Right ventricle myocardium inferior (tissue), 1 donor: ENCODE measurements around the gene EMILIN2. TPM values are rescaled to one million over a fixed set of nuclear protein-coding genes. Genes with fewer than 3 reads are reported as not detected.
"Not testable (repeated sequence)": the region's sequence is repeated elsewhere in the genome, so short reads cannot be mapped to it uniquely, and the experiment has no call there.

Source experiments
- ATAC-seq: fragments of 200-7000 bp; cut with Tn5 transposase; one replicate; pipeline ENCODE4 v1.9.1; 2020; ENCODE audit warnings: mild to moderate bottlenecking, moderate library complexity
- DNase-seq: peaks from one replicate; pipeline ENCODE4 v3.0.0; 2021; ENCODE audit errors: missing footprints
- intact Hi-C: fragments of 100-400 bp; cut with DNase I; formaldehyde crosslinking; loops from one replicate; pipeline ENCODE4 v1.11.0; 2022
- total RNA-seq: library from RNA; stranded (reverse); fragmentation: NEBNext Ultra II Directional; extraction: Animal tissue kit (Norgen Biotek cat#: 25700); gene quantifications from one replicate; pipeline ENCODE4 v1.2.1, GENCODE V29; 2021
- donor health status: DM: no; HTN: yes; CAD: no; lungs with severe emphysema.

The EMILIN2 gene
- total RNA-seq, 1 donor from 2014 or later = 24.6 TPM

GRCh38 chr18:2860397-2860796 lies 13.6 kb downstream of the EMILIN2 start:
- DNase-seq, ATAC-seq, intact Hi-C loops: not testable (repeated sequence)

GRCh38 chr18:2863997-2864396 lies 17.2 kb downstream of the EMILIN2 start:
- DNase-seq, ATAC-seq, intact Hi-C loops: not testable (repeated sequence)

- intact Hi-C loops, DNase-seq, ATAC-seq: not testable (repeated sequence)
Observed at GRCh38 chr18:2866465-2866864, 19.7 kb downstream of the EMILIN2 start.

- intact Hi-C loops = no loop called here
- no peak for DNase-seq
- ATAC-seq = no peak
Observed at GRCh38 chr18:2869207-2869606, 22.4 kb downstream of the EMILIN2 start.

- no peak for ATAC-seq
- DNase-seq = no peak
- intact Hi-C loops = no loop called here
Observed at GRCh38 chr18:2871111-2871720, 24.4 kb downstream of the EMILIN2 start.

GRCh38 chr18:2872095-2872494 lies 25.3 kb downstream of the EMILIN2 start:
- DNase-seq = no peak
- ATAC-seq = no peak
- intact Hi-C loops = no loop called here

GRCh38 chr18:2874765-2875164 lies 28.0 kb downstream of the EMILIN2 start:
- intact Hi-C loops = no loop called here
- DNase-seq (no peak), ATAC-seq (peak; percentile 70)

GRCh38 chr18:2878656-2879330 lies 32.0 kb downstream of the EMILIN2 start:
- DNase-seq (no peak), ATAC-seq (no peak)
- intact Hi-C loops = no loop called here

GRCh38 chr18:2879889-2880288 lies 33.1 kb downstream of the EMILIN2 start:
- ATAC-seq (no peak), DNase-seq (no peak)
- intact Hi-C loops = loop anchor here (2.0 kb wide), 1 partner anchor 15 kb away; no protein-coding TSS in a partner anchor

- ATAC-seq (no peak), DNase-seq (no peak)
- intact Hi-C loops = loop anchor here (2.0 kb wide), 1 partner anchor 14 kb away; no protein-coding TSS in a partner anchor
Observed at GRCh38 chr18:2880473-2880872, 33.7 kb downstream of the EMILIN2 start.

- ATAC-seq (peak; percentile 84), DNase-seq (peak; percentile 83)
- intact Hi-C loops = loop anchor here (2.0 kb wide), 1 partner anchor 14 kb away; no protein-coding TSS in a partner anchor
Observed at GRCh38 chr18:2881088-2881839, 34.5 kb downstream of the EMILIN2 start.

- intact Hi-C loops = loop anchor here (2.0 kb wide), 1 partner anchor 13 kb away; no protein-coding TSS in a partner anchor
- peak; percentile 2 for ATAC-seq
- peak; percentile 73 for DNase-seq
Observed at GRCh38 chr18:2881840-2882195, 35.0 kb downstream of the EMILIN2 start.

GRCh38 chr18:2882201-2882600 lies 35.4 kb downstream of the EMILIN2 start:
- no peak for ATAC-seq
- DNase-seq = no peak
- intact Hi-C loops = no loop called here

GRCh38 chr18:2883076-2883735 lies 36.4 kb downstream of the EMILIN2 start:
- DNase-seq (no peak), ATAC-seq (no peak)
- intact Hi-C loops = no loop called here

GRCh38 chr18:2884706-2885285 lies 38.0 kb downstream of the EMILIN2 start:
- no peak for DNase-seq
- no peak for ATAC-seq
- intact Hi-C loops = no loop called here

- no peak for DNase-seq
- no peak for ATAC-seq
- intact Hi-C loops = no loop called here
Observed at GRCh38 chr18:2887470-2887869, 40.7 kb downstream of the EMILIN2 start.

- DNase-seq = no peak
- no peak for ATAC-seq
- intact Hi-C loops = no loop called here
Observed at GRCh38 chr18:2889761-2890192, 43.0 kb downstream of the EMILIN2 start.

- ATAC-seq (no peak), DNase-seq (no peak)
- intact Hi-C loops = no loop called here
Observed at GRCh38 chr18:2890606-2891005, 43.8 kb downstream of the EMILIN2 start.
